Measurements from ENCODE around the gene CEACAM19.

CEACAM19 gene

GRCh38 chr19:44725684-44726083 is 54.4 kb downstream of the CEACAM19 start:
- DNase-seq, result no peak

DNA sequence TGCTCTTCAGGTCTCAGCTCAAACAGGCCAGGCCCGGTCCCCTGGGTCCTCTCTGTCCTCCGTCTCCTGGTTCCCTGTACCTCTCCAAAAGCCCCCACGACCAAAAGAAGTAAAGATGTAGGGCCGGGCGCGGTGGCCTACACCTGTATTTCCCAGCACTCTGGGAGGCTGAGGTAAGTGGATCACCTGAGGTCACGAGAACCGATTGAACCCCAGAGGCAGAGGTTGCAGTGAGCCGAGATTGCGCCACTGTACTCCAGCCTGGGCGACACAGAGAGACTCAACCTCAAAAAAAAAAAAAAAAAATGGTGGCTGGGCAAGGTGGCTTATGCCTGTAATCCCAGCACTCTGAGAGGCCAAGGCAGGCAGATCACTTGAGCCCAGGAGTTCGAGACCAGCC is 55.2 kb downstream of the CEACAM19 start:
- no peak for DNase-seq

DNA sequence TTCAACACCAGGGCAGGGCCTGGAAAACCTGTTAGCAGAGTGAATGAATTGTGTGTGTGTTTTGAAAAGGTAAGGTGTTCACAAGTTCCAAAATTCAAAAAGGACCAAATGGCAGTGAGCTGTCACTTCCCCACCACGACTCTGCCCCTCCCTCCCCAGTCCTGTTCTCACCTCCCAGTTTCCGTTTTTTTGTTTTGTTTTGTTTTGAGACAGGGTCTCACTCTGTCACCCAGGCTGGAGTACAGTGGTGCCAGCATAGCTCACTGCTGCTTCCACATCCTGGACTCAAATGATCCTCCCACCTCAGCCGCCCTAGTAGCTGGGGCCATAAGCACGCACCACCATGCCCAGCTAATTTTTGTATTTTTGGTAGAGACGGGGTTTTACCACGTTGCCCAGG is 56.9 kb downstream of the CEACAM19 start:
- DNase-seq, result no peak

GRCh38 chr19:44729516-44730033 is 58.3 kb downstream of the CEACAM19 start:
- DNase-seq, result no peak

DNA sequence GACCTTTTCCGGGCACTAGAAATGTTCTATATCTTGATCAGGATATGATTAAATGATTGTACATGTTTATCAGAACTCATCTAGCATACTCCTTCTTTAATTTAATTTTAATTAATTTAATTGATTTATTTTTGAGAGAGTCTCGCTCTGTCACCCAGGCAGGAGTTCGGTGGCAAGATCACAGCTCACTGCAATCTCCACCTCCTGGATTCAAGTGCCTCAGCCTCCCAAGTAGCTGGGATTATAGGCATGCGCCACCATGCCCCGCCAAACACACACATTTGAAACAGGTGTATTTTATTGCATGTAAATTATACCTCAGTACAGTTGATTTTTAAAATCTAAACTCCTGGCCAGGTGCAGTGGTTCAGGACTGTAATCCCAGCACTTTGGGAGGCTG is 59.8 kb downstream of the CEACAM19 start:
- no peak for DNase-seq

- no peak for DNase-seq
Measured at GRCh38 chr19:44731622-44732021, 60.3 kb downstream of the CEACAM19 start.

GRCh38 chr19:44732235-44733014 is 61.1 kb downstream of the CEACAM19 start:
- no peak for DNase-seq
